K562 (cell line): ENCODE results near the gene AKAP12. TPM values are rescaled to one million over a fixed set of nuclear protein-coding genes. Genes with fewer than 3 reads are reported as not detected.

Experiments used
- CHCHD3 ChIP-seq: fragments of 250-450 bp; sonication (Bioruptor Pico); IDR thresholded peaks from 2 replicates; pipeline ENCODE4 v2.1.2; 2022; ENCODE audit warnings: mild to moderate bottlenecking
- E2F6 ChIP-seq, 2 experiments: IDR thresholded peaks; 2 replicates each; pipeline ENCODE4 v1.6.1; 2011; ENCODE audit warnings: borderline replicate concordance in 1 of 2, control low read depth in 1 of 2, low read depth in 1 of 2, low read length in 1 of 2, mild to moderate bottlenecking in 1 of 2, mixed read lengths in 1 of 2, moderate library complexity in 1 of 2; ENCODE audit not compliant: insufficient read depth in 1 of 2, insufficient read length in 1 of 2, poor library complexity in 1 of 2, severe bottlenecking in 1 of 2; ENCODE audit errors: extremely low read depth in 1 of 2
- E2F8 ChIP-seq: fragments of 450-650 bp; IDR thresholded peaks from 2 replicates; pipeline ENCODE4 v1.7.1; 2018; ENCODE audit warnings: mild to moderate bottlenecking, low read depth; ENCODE audit not compliant: partially characterized antibody
- KDM2B ChIP-seq: fragments of 250-450 bp; sonication (Bioruptor Pico); IDR thresholded peaks from 2 replicates; pipeline ENCODE4 v1.8.0; 2021; ENCODE audit warnings: mild to moderate bottlenecking, moderate library complexity
- THAP12 ChIP-seq: fragments of 250-450 bp; sonication (Bioruptor Pico); IDR thresholded peaks from 2 replicates; pipeline ENCODE4 v1.9.0; 2021; ENCODE audit warnings: mild to moderate bottlenecking, inconsistent platforms
- TOE1 ChIP-seq, 2 experiments: fragments of 450-650 bp in 1 of 2; sonication (generic) in 1 of 2; formaldehyde crosslinking in 1 of 2; IDR thresholded peaks; 2 replicates each; pipeline versions ENCODE4 v1.7.1 to v1.8.0; 2016 to 2022; ENCODE audit warnings: borderline replicate concordance in 2 of 2, mild to moderate bottlenecking in 2 of 2, antibody characterized with exemption in 1 of 2, inconsistent platforms in 1 of 2, low read depth in 1 of 2, missing genetic modification reagents in 1 of 2, moderate library complexity in 1 of 2
- YBX1 ChIP-seq: fragments of 450-650 bp; IDR thresholded peaks from 2 replicates; pipeline ENCODE4 v1.7.1; 2016; ENCODE audit warnings: mild to moderate bottlenecking
- ZBTB34 ChIP-seq: fragments of 250-450 bp; sonication (Bioruptor Pico); IDR thresholded peaks from 2 replicates; pipeline ENCODE4 v1.8.0; 2021; ENCODE audit warnings: mild to moderate bottlenecking, moderate library complexity
- ZNF407 ChIP-seq: fragments of 450-650 bp; IDR thresholded peaks from 2 replicates; pipeline ENCODE4 v1.6.1; 2016; ENCODE audit warnings: low read depth
- polyA plus RNA-seq, 8 experiments: library from polyadenylated mRNA; depleted of rRNA in 4 of 8; stranded (reverse) in 5 of 8; unstranded in 3 of 8; fragments of >200 nt; fragmentation: Nextera tagmentation in 2 of 8; fragmentation: Illumina TruSeq in 1 of 8; extraction: Ambion mirVana in 2 of 8; extraction: Trizol in 1 of 8; gene quantifications; 2 replicates each; pipeline versions ENCODE4 v1.2.1 to v1.2.3, GENCODE V29; 2011 to 2014; ENCODE audit warnings: inconsistent platforms in 1 of 8, missing spikeins in 1 of 8
- total RNA-seq, 7 experiments: library from RNA; depleted of rRNA in 6 of 7; stranded (reverse); fragments of >200 nt in 6 of 7; fragmentation: Illumina TruSeq in 2 of 7; extraction: Trizol in 2 of 7; gene quantifications; 2 replicates each; pipeline versions ENCODE4 v1.2.1 to v1.2.3, GENCODE V29; 2011 to 2021; ENCODE audit warnings: low replicate concordance in 1 of 7

Gene AKAP12
- total and polyA plus RNA-seq, 9 of the 15 experiments (the other 6 are each of a cell fraction or from before 2014, with no cell fraction given) = 0.08 to 2.0 (median 0.62) TPM

GRCh38 chr6:151390851-151391470, 151.2 kb downstream of the AKAP12 start (continued):
- TF ChIP-seq TOE1 (IDR thresholded peaks at IDR 0.05; ENCODE audit: borderline replicate concordance) (0 out of 2 replicates have a peak, but pooled peaks have one; percentile 2), TOE1 (CRISPR knock-in tag; IDR thresholded peaks at IDR 0.05; ENCODE audit: borderline replicate concordance, low read depth) (no peak), THAP12 (CRISPR knock-in tag) (peak; percentile 77), E2F8 (no peak), CHCHD3 (CRISPR knock-in tag) (peak; percentile 82; the same call in 1 of the 2 replicates), E2F6 (IDR thresholded peaks at IDR 0.05; ENCODE audit: borderline replicate concordance in 1 of 2, extremely low read depth in 1 of 2, insufficient read depth in 1 of 2, insufficient read length in 1 of 2, low read depth in 1 of 2, low read length in 1 of 2, poor library complexity in 1 of 2, severe bottlenecking in 1 of 2) (peak in 1 of 2 experiments; percentile 76), ZBTB34 (CRISPR knock-in tag) (no peak), ZNF407 (peak; percentile 77), YBX1 (no peak), KDM2B (CRISPR knock-in tag) (peak; percentile 83)
